T-cell (primary cell): ENCODE data around the gene PAN3. TPM values are rescaled to one million over a fixed set of nuclear protein-coding genes. Genes with fewer than 3 reads are reported as not detected.
A peak's percentile ranks its signal among the peaks of the same experiment; 100 is the strongest.

Experiments
- ATAC-seq, 4 experiments: fragments of 200-7000 bp in 3 of 4; fragments of 150-1000 bp in 1 of 4; cut with Tn5 transposase; replicated peaks in 1 of 4; 1 replicate in 3 of 4; 2 replicates in 1 of 4; pipeline ENCODE4 v1.10.0; 2021; ENCODE audit warnings: moderate library complexity in 3 of 4, mild to moderate bottlenecking in 2 of 4, moderate number of reproducible peaks in 1 of 4
- CTCF ChIA-PET, 2 donors: fragments of 300-600 bp; sonication (Branson Sonifier 250); formaldehyde crosslinking; loops; one replicate each; lab custom pipeline; 2022; ENCODE audit warnings: antibody characterized with exemption in 2 of 2; lab: Charles Lee
- POLR2A ChIA-PET, 2 donors: fragments of 300-600 bp; sonication (Branson Sonifier 250); formaldehyde crosslinking; loops; one replicate each; lab custom pipeline; 2022; ENCODE audit warnings: antibody characterized with exemption in 2 of 2; lab: Charles Lee
- DNase-seq, 35 experiments: peaks; one replicate each; pipeline versions ENCODE4 v3.0.0 to v3.0.0-alpha.2; 2013 to 2023
- H3K27ac ChIP-seq: one replicate; pipeline ENCODE4 v1.5.1; 2013; ENCODE audit warnings: low read length
- H3K27me3 ChIP-seq, 2 experiments: replicated peaks in 1 of 2; 1 replicate in 1 of 2; 2 replicates in 1 of 2; pipeline versions ENCODE4 v1.6.1 to v1.7.0; 2013; ENCODE audit warnings: low read length in 1 of 2, mixed read lengths in 1 of 2; ENCODE audit not compliant: control insufficient read depth in 2 of 2, insufficient read depth in 2 of 2; ENCODE audit errors: extremely low read depth in 1 of 2
- H3K36me3 ChIP-seq, 2 donors: 1 replicate in 1 of 2; 2 replicates in 1 of 2; pipeline versions ENCODE4 v1.6.1 to v1.7.0; 2013; ENCODE audit warnings: low read length in 1 of 2; ENCODE audit not compliant: control insufficient read depth in 2 of 2, insufficient read depth in 1 of 2; ENCODE audit errors: extremely low read depth in 1 of 2
- H3K4me1 ChIP-seq, 2 experiments: 1 replicate in 1 of 2; 2 replicates in 1 of 2; pipeline versions ENCODE4 v1.6.1 to v1.7.0; 2013; ENCODE audit warnings: low read length in 2 of 2, mixed read lengths in 1 of 2; ENCODE audit not compliant: insufficient read depth in 2 of 2, control insufficient read depth in 1 of 2; ENCODE audit errors: extremely low read depth in 1 of 2
- H3K4me3 ChIP-seq, 2 donors: 1 replicate in 1 of 2; 2 replicates in 1 of 2; pipeline versions ENCODE4 v1.5.1 to v1.7.0; 2013; ENCODE audit warnings: mild to moderate bottlenecking in 2 of 2, low read length in 1 of 2, moderate library complexity in 1 of 2; ENCODE audit not compliant: control insufficient read depth in 1 of 2; ENCODE audit errors: extremely low read depth in 1 of 2
- H3K9me3 ChIP-seq: 2 replicates; pipeline ENCODE4 v1.7.0; 2013
- H3K27ac Mint-ChIP-seq, 2 donors: one replicate each; pipeline ENCODE4 v1.8.0; 2020 to 2021; ENCODE audit warnings: mild to moderate bottlenecking in 2 of 2, mixed read lengths in 2 of 2
- H3K27me3 Mint-ChIP-seq, 2 donors: one replicate each; pipeline ENCODE4 v1.8.0; 2021 to 2022; ENCODE audit warnings: mixed read lengths in 2 of 2
- H3K36me3 Mint-ChIP-seq: one replicate; pipeline ENCODE4 v1.8.0; 2021; ENCODE audit warnings: mixed read lengths
- H3K4me1 Mint-ChIP-seq, 3 donors: one replicate each; pipeline ENCODE4 v1.8.0; 2020 to 2022; ENCODE audit warnings: mixed read lengths in 3 of 3, mild to moderate bottlenecking in 1 of 3
- H3K4me3 Mint-ChIP-seq, 3 donors: one replicate each; pipeline ENCODE4 v1.8.0; 2020 to 2022; ENCODE audit warnings: mild to moderate bottlenecking in 3 of 3, mixed read lengths in 3 of 3, moderate library complexity in 3 of 3
- H3K9me3 Mint-ChIP-seq, 3 donors: one replicate each; pipeline ENCODE4 v1.8.0; 2020 to 2022; ENCODE audit warnings: mixed read lengths in 3 of 3
- WGBS: methylation state at CpG from one replicate; pipeline ENCODE4 v1.1.5; 2013; ENCODE audit warnings: missing lambda C conversion rate; ENCODE audit not compliant: insufficient coverage; 5-methylcytosine and 5-hydroxymethylcytosine counted together
- total RNA-seq, 35 experiments: library from RNA in 6 of 35; stranded (reverse) in 6 of 35; fragments of 120-200 nt in 1 of 35; gene quantifications; one replicate each; pipeline versions ENCODE4 v1.2.1 to v1.2.4 and lab custom pipeline; 2013 to 2026

The PAN3 gene
- total RNA-seq, 5 donors from 2014 or later (not counting 1 experiment from before 2014, with no cell fraction given) = 62.9 to 79.6 (median 69.3) TPM

DNA sequence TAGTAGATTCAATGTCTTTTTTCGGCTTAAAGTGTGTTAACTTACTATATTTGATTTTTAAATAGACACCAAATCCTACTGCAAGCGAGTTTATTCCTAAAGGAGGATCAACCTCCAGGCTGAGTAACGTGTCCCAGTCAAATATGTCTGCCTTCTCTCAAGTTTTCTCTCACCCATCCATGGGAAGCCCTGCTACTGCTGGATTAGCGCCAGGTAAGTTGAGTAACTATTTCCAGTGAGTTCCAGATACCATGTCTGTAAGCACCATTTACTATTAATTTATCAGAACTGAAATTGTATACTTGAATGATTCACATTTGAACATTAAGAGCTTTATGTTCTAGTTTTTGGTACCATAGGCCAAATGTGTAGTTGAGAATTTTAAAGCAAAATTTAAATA is 81.8 kb downstream of the PAN3 start:
- Mint-ChIP-seq H3K9me3 (no peaks in the 10 kb centered on the region), H3K36me3 (peaks cover 23% of the 10 kb centered on the region), H3K27ac (no peak overlapping the region), H3K4me1 (peaks cover 0 to 13% (median 11%) of the 10 kb centered on the region in 3 donors), H3K4me3 (no peak overlapping the region), H3K27me3 (no peaks in the 10 kb centered on the region)
- Histone ChIP-seq H3K27me3 (no peaks in the 10 kb centered on the region), H3K9me3 (no peaks in the 10 kb centered on the region), H3K4me3 (no peak overlapping the region), H3K4me1 (no peaks in the 10 kb centered on the region), H3K36me3 (peaks cover 0 to 15% of the 10 kb centered on the region in 2 donors), H3K27ac (no peak overlapping the region)
- DNase-seq (no peak), ATAC-seq (no peak)
- ChIA-PET CTCF (no interaction called here), POLR2A (interaction anchor here in 1 of 2 donors (0.6 kb wide), 1 partner anchor 78 kb away, joined by 6 read pairs; no protein-coding TSS in a partner anchor)
- 100% methylated on average over 1 of the region's 4 CpGs for WGBS

GRCh38 chr13:28229522-28230411 is 91.4 kb downstream of the PAN3 start:
- H3K36me3 ChIP-seq = peaks cover 0 to 19% of the 10 kb centered on the region in 2 donors
- no peak overlapping the region for H3K4me3 Mint-ChIP-seq
- no peaks in the 10 kb centered on the region for H3K9me3 Mint-ChIP-seq
- no peaks in the 10 kb centered on the region for H3K4me1 ChIP-seq
- H3K4me3 ChIP-seq = no peak overlapping the region
- peaks cover 41% of the 10 kb centered on the region for H3K36me3 Mint-ChIP-seq
- ATAC-seq (no peak), DNase-seq (no peak)
- H3K27me3 ChIP-seq = no peaks in the 10 kb centered on the region
- ChIA-PET CTCF (no interaction called here), POLR2A (no interaction called here)
- no peaks in the 10 kb centered on the region for H3K27me3 Mint-ChIP-seq
- H3K9me3 ChIP-seq = no peaks in the 10 kb centered on the region
- 100% methylated on average over 1 of the region's 4 CpGs for WGBS
- no peak overlapping the region for H3K27ac Mint-ChIP-seq
- peaks cover 8 to 19% (median 11%) of the 10 kb centered on the region in 3 donors for H3K4me1 Mint-ChIP-seq
- H3K27ac ChIP-seq = no peak overlapping the region

DNA sequence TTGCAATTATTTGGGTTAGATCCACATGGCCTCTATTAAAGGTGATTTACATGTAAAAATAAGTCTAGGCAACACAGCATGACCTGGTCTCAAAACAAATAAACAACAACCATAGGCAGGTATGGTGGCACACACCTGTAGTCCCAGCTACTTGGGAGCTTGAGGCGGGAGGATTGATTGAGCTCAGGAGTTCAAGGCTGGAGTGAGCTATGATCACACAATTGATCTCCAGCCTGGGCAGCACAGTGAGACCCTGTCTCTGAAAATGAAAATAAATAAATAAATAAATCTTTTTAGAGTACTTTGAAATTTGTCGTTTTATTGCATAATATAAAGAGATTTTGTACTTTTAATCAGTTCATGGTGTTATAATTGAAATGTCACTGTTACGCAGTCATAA is 93.3 kb downstream of the PAN3 start:
- no CpG with 5 or more reads among the region's 3 CpGs for WGBS
- Histone ChIP-seq H3K4me3 (no peak overlapping the region), H3K4me1 (no peaks in the 10 kb centered on the region), H3K27me3 (no peaks in the 10 kb centered on the region), H3K9me3 (no peaks in the 10 kb centered on the region), H3K27ac (no peak overlapping the region), H3K36me3 (peaks cover 0 to 22% of the 10 kb centered on the region in 2 donors)
- ChIA-PET CTCF (no interaction called here), POLR2A (interaction anchor here (0.6 kb wide), 2 partner anchors 427 to 969 kb away, joined by 3 to 10 read pairs; partner anchors contain the start of gene POMP (in 1 of the 2))
- H3K9me3 Mint-ChIP-seq = no peaks in the 10 kb centered on the region
- no peaks in the 10 kb centered on the region for H3K27me3 Mint-ChIP-seq
- H3K36me3 Mint-ChIP-seq = peaks cover 51% of the 10 kb centered on the region
- H3K27ac Mint-ChIP-seq = no peak overlapping the region
- DNase-seq (no peak), ATAC-seq (no peak)
- H3K4me1 Mint-ChIP-seq = peaks cover 12 to 19% (median 14%) of the 10 kb centered on the region in 3 donors
- no peak overlapping the region for H3K4me3 Mint-ChIP-seq

DNA sequence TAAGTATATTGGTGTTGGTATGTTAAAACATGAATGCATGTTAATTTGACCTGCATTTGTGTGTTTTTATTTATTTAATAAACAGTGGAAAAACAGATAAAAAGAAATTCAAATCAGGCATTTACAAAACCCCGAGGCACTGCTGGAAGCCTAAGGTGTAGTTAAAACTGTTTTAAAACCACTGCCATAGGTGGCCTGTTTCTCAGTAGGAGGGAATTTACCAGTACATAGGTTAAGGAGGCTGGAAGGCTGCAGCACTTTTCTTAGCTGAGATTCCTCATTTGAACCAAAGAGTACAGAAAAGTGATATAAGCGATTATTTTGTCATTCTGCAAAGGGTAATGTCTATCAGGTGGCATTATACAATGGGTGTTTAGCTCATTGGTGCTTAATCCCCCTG is 99.6 kb downstream of the PAN3 start:
- H3K27me3 ChIP-seq = no peaks in the 10 kb centered on the region
- Mint-ChIP-seq H3K4me1 (peaks cover 7 to 12% (median 7%) of the 10 kb centered on the region in 3 donors), H3K4me3 (no peak overlapping the region), H3K27me3 (no peaks in the 10 kb centered on the region), H3K27ac (peak overlapping the region in 1 of 2 donors; percentile 16), H3K9me3 (no peaks in the 10 kb centered on the region), H3K36me3 (peaks cover 50% of the 10 kb centered on the region)
- POLR2A ChIA-PET = interaction anchor here in 1 of 2 donors (0.7 kb wide), 1 partner anchor 54 kb away, joined by 3 read pairs; no protein-coding TSS in a partner anchor
- no CpG with 5 or more reads among the region's 2 CpGs for WGBS
- CTCF ChIA-PET = no interaction called here
- H3K9me3 ChIP-seq = no peaks in the 10 kb centered on the region
- H3K4me3 ChIP-seq = no peak overlapping the region
- peaks cover 0 to 14% of the 10 kb centered on the region in 2 donors for H3K36me3 ChIP-seq
- H3K4me1 ChIP-seq = no peaks in the 10 kb centered on the region
- no peak for DNase-seq
- no peak for ATAC-seq
- H3K27ac ChIP-seq = no peak overlapping the region

DNA sequence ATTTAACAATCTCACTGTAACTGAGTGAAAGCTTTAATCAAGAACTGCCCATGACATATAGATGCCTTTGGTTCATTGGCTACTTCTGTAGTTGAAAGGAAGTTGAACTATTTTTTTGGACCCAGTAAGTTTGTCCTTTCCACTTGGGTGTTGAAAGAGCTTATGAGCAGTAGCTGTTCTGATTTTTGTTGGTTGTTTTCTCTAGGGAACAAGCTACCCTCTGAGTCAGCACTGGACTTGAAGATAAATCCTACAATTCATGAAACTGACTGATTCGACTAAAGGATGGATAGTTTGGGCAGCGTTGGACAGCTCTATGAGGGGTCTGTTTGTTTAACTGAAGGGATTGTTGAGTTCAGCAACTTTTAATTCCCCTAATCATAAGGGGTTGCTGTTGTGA is 101.0 kb downstream of the PAN3 start:
- Mint-ChIP-seq H3K27me3 (no peaks in the 10 kb centered on the region), H3K4me3 (no peak overlapping the region), H3K4me1 (peaks cover 7 to 14% (median 7%) of the 10 kb centered on the region in 3 donors), H3K9me3 (no peaks in the 10 kb centered on the region), H3K27ac (peak overlapping the region; percentile 8 to 10), H3K36me3 (peaks cover 54% of the 10 kb centered on the region)
- H3K4me3 ChIP-seq = no peak overlapping the region
- peaks cover 0 to 17% of the 10 kb centered on the region in 2 donors for H3K36me3 ChIP-seq
- ChIA-PET POLR2A (no interaction called here), CTCF (interaction anchor here in 1 of 2 donors (0.6 to 0.9 kb wide), 3 partner anchors 9 to 28 kb away, joined by 3 to 5 read pairs (median 3); no protein-coding TSS in a partner anchor)
- no peaks in the 10 kb centered on the region for H3K9me3 ChIP-seq
- no peak for ATAC-seq
- H3K4me1 ChIP-seq = no peaks in the 10 kb centered on the region
- no peaks in the 10 kb centered on the region for H3K27me3 ChIP-seq
- no peak overlapping the region for H3K27ac ChIP-seq
- 100% methylated on average over 1 of the region's 2 CpGs for WGBS
- no peak for DNase-seq

- Histone ChIP-seq H3K9me3 (no peaks in the 10 kb centered on the region), H3K4me3 (no peak overlapping the region), H3K27me3 (no peaks in the 10 kb centered on the region), H3K36me3 (peaks cover 3 to 17% of the 10 kb centered on the region in 2 donors), H3K4me1 (peaks cover 0 to 5% of the 10 kb centered on the region in 2 experiments), H3K27ac (no peak overlapping the region)
- ATAC-seq = no peak
- no peak overlapping the region for H3K4me3 Mint-ChIP-seq
- POLR2A ChIA-PET = no interaction called here
- DNase-seq = no peak
- H3K27ac Mint-ChIP-seq = no peak overlapping the region
- CTCF ChIA-PET = no interaction called here
- WGBS = 80% methylated on average over 1 of the region's 2 CpGs
- peaks cover 43 to 56% (median 47%) of the 10 kb centered on the region in 3 donors for H3K4me1 Mint-ChIP-seq
- H3K36me3 Mint-ChIP-seq = peaks cover 72% of the 10 kb centered on the region
- H3K9me3 Mint-ChIP-seq = no peaks in the 10 kb centered on the region
- no peaks in the 10 kb centered on the region for H3K27me3 Mint-ChIP-seq
These were observed 107.1 kb downstream of the PAN3 start for GRCh38 chr13:28245465-28245864.
